CD4-positive, alpha-beta T cell treated with Interleukin-17A for 4 hours (primary cell): ENCODE data around the gene RPL18.

Experiments
- DNase-seq: peaks from one replicate; pipeline ENCODE4 v3.0.0-alpha.2; 2020; ENCODE audit warnings: mixed read lengths

RPL18 gene

GRCh38 chr19:48629599-48630295 is 10.8 kb upstream of the RPL18 start:
- DNase-seq = no peak

GRCh38 chr19:48629297-48629598 is 10.3 kb upstream of the RPL18 start:
- DNase-seq = no peak

GRCh38 chr19:48628486-48629296 is 9.7 kb upstream of the RPL18 start:
- no peak for DNase-seq

- no peak for DNase-seq
These were observed 8.9 kb upstream of the RPL18 start for GRCh38 chr19:48627865-48628314.

- DNase-seq = peak; percentile 55
These were observed 8.4 kb upstream of the RPL18 start for GRCh38 chr19:48627201-48627864.

- no peak for DNase-seq
These were observed 6.9 kb upstream of the RPL18 start for GRCh38 chr19:48625891-48626327.

- no peak for DNase-seq
These were observed 6.1 kb upstream of the RPL18 start for GRCh38 chr19:48624791-48625723.

GRCh38 chr19:48624067-48624594 is 5.2 kb upstream of the RPL18 start:
- peak; percentile 98 for DNase-seq

- DNase-seq = no peak
These were observed 4.6 kb upstream of the RPL18 start for GRCh38 chr19:48623556-48624066.

GRCh38 chr19:48619692-48620585 is 961 bp upstream of the RPL18 start:
- DNase-seq = no peak

- DNase-seq = no peak
These were observed 581 bp downstream of the RPL18 start for GRCh38 chr19:48618278-48618915.

GRCh38 chr19:48617146-48617937 is 1.6 kb downstream of the RPL18 start:
- DNase-seq = no peak

GRCh38 chr19:48616491-48617056 is 2.4 kb downstream of the RPL18 start:
- no peak for DNase-seq

GRCh38 chr19:48616041-48616436 is 2.9 kb downstream of the RPL18 start:
- no peak for DNase-seq

- no peak for DNase-seq
These were observed 3.5 kb downstream of the RPL18 start for GRCh38 chr19:48615231-48616040.

GRCh38 chr19:48614436-48615230 is 4.3 kb downstream of the RPL18 start, which contains the start of gene FAM83E:
Gene FAM83E (minus strand): TSS chr19:48615076. CDS start chr19:48613372, 1,704 bp downstream.
- no peak for DNase-seq

- DNase-seq = no peak
These were observed 5.0 kb downstream of the RPL18 start for GRCh38 chr19:48613852-48614435.
